ENCODE data around the gene CKB.

DNA sequence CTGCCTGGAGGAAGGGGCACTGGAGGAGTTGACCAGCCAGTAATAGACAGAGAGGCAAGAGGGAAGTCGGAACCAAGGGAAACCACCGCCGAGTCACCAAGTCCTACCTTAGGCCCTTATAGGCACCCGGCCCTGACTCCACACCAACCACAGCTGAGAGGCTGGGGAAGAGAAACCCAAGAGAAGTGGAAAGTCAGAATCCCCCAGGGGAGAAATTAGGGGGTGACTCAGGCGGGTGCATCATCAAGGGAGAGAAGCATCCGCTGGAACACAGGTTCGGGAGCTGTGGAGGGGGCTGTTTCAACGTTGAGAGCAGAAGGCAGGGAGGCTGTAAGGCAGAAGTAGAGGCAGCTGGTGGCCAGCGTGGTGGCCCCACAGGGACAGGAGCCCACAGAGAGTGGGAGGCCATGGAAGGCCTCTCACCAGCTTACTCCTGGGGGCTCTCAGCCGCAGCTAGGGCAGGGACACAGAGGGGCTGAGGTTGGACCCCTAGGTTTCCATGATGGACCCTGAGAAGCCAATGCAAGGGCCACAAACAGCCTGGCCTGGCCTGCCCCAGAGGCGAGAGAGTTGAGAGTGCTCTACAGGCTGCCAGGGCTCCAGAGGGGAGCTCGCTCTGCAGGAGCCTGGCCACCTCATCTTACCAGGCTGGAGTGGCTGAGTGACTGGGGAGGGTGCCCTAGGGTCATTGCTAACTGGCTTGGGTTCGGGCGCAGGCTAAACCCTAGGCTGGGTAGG lies 4.9 kb upstream of the CKB start:
- TF ChIP-seq, protein P1, sequence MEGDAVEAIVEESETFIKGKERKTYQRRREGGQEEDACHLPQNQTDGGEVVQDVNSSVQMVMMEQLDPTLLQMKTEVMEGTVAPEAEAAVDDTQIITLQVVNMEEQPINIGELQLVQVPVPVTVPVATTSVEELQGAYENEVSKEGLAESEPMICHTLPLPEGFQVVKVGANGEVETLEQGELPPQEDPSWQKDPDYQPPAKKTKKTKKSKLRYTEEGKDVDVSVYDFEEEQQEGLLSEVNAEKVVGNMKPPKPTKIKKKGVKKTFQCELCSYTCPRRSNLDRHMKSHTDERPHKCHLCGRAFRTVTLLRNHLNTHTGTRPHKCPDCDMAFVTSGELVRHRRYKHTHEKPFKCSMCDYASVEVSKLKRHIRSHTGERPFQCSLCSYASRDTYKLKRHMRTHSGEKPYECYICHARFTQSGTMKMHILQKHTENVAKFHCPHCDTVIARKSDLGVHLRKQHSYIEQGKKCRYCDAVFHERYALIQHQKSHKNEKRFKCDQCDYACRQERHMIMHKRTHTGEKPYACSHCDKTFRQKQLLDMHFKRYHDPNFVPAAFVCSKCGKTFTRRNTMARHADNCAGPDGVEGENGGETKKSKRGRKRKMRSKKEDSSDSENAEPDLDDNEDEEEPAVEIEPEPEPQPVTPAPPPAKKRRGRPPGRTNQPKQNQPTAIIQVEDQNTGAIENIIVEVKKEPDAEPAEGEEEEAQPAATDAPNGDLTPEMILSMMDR (IDR thresholded peaks at IDR 0.05): no peak
- TF ChIP-seq POLR2A (IDR thresholded peaks at IDR 0.05): no peak
